Measurements from ENCODE around the gene FBXW7. TPM values are rescaled to one million over a fixed set of nuclear protein-coding genes. Genes with fewer than 3 reads are reported as not detected.

FBXW7 gene
- polyA plus RNA-seq, 1 donor from 2014 or later: 55.7 TPM

DNA sequence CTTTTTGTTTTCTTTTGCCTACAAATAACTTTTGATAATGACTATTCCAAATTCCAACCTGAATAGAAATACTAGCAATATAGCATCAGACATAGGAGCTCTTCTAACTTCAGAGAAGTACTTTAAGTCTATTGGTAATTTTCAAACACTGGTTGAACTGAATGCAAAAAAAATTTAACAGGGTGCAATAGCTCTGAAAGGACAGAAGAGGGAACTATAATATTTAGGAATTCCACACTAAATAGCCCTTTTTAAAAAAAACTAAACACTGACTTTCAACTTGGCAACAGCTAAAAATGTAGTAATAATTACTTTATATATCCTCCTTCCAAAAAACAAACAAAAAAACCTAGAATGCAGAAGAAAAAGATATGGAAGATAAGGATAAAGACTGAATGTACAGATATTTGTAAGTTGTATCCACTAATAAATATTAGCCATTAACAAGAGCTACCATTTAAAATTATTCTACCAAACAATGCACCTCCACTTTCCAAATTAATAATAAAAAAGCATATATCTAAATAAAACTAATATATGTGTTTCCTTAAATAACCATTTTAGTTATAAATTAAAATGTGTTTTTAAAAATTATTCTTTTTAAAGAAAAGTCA is 81.4 kb downstream of the FBXW7 start:
- H3F3A ChIP-seq (ENCODE audit: insufficient read depth, low read length, poor library complexity, severe bottlenecking): no peaks in the 10 kb centered on the region
- H3K36me3 ChIP-seq (ENCODE audit: insufficient read depth, low read length): no peaks in the 10 kb centered on the region
- H3K4me3 ChIP-seq (ENCODE audit: low read length): no peak overlapping the region
- H3K27ac ChIP-seq (ENCODE audit: low read length): no peak overlapping the region
- H3K9me3 ChIP-seq (ENCODE audit: low read length): no peaks in the 10 kb centered on the region
- H3K9ac ChIP-seq (ENCODE audit: low read length): no peak overlapping the region
- H3K9me2 ChIP-seq (ENCODE audit: insufficient read depth, low read length): no peaks in the 10 kb centered on the region
- peak; percentile 71 for TF ChIP-seq SMC3 (conservative IDR thresholded peaks at IDR 0.05; ENCODE audit: poor library complexity)
- no peak for TF ChIP-seq POLR2AphosphoS5 (IDR thresholded peaks at IDR 0.05)
- no peak for TF ChIP-seq REST (IDR thresholded peaks at IDR 0.05; ENCODE audit: borderline replicate concordance)
- TF ChIP-seq MXI1 (conservative IDR thresholded peaks at IDR 0.05; ENCODE audit: poor library complexity, severe bottlenecking): no peak
- TF ChIP-seq EZH2 (IDR thresholded peaks at IDR 0.05; ENCODE audit: borderline replicate concordance, insufficient read depth, low read length, poor library complexity, severe bottlenecking): no peak
- TF ChIP-seq TAF1 (IDR thresholded peaks at IDR 0.05; ENCODE audit: low read depth): no peak
- TF ChIP-seq EP300 (conservative IDR thresholded peaks at IDR 0.05; ENCODE audit: poor library complexity, severe bottlenecking): no peak
- TF ChIP-seq RAD21 (conservative IDR thresholded peaks at IDR 0.05): peak; percentile 71
- TF ChIP-seq, protein P1, sequence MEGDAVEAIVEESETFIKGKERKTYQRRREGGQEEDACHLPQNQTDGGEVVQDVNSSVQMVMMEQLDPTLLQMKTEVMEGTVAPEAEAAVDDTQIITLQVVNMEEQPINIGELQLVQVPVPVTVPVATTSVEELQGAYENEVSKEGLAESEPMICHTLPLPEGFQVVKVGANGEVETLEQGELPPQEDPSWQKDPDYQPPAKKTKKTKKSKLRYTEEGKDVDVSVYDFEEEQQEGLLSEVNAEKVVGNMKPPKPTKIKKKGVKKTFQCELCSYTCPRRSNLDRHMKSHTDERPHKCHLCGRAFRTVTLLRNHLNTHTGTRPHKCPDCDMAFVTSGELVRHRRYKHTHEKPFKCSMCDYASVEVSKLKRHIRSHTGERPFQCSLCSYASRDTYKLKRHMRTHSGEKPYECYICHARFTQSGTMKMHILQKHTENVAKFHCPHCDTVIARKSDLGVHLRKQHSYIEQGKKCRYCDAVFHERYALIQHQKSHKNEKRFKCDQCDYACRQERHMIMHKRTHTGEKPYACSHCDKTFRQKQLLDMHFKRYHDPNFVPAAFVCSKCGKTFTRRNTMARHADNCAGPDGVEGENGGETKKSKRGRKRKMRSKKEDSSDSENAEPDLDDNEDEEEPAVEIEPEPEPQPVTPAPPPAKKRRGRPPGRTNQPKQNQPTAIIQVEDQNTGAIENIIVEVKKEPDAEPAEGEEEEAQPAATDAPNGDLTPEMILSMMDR (IDR thresholded peaks at IDR 0.05; ENCODE audit: poor library complexity, severe bottlenecking): peak; percentile 65
- H2AFZ ChIP-seq (ENCODE audit: low read depth, low read length): no peak overlapping the region
- H3K79me2 ChIP-seq (replicated peaks; ENCODE audit: insufficient read depth, low read length): peaks cover 12% of the 10 kb centered on the region
- H3K4me2 ChIP-seq (ENCODE audit: low read length): no peak overlapping the region
- no peaks in the 10 kb centered on the region for H3K27me3 ChIP-seq (ENCODE audit: insufficient read depth, low read depth, low read length)
- no peaks in the 10 kb centered on the region for H4K20me1 ChIP-seq (ENCODE audit: insufficient read depth)

DNA sequence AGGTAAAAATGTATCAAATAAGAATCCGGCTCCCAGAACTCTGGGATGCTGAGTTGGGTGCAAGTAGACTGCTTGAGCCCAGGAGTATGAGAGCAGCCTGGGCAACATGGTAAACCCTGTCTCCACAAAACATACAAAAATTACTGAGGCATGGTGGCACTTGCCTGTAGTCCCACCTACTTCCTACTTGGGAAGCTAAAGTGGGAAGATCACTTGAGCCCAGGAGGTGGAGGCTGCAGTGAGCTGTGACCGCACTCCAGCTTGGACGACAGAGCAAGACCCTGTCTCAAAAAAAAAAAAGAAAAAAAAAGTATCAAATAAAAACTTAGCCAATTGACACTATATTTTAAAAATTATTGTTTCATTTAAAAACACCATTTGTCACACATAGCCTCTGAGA is 84.4 kb downstream of the FBXW7 start:
- Histone ChIP-seq H3K27me3 (ENCODE audit: insufficient read depth, low read depth, low read length) (no peaks in the 10 kb centered on the region), H3K9me3 (ENCODE audit: low read length) (no peaks in the 10 kb centered on the region), H2AFZ (ENCODE audit: low read depth, low read length) (no peak overlapping the region), H3K4me3 (ENCODE audit: low read length) (no peak overlapping the region), H3K9me2 (ENCODE audit: insufficient read depth, low read length) (no peaks in the 10 kb centered on the region), H3K36me3 (ENCODE audit: insufficient read depth, low read length) (no peaks in the 10 kb centered on the region), H3K9ac (ENCODE audit: low read length) (no peak overlapping the region), H3K4me2 (ENCODE audit: low read length) (no peak overlapping the region), H3K27ac (ENCODE audit: low read length) (no peak overlapping the region), H3F3A (ENCODE audit: insufficient read depth, low read length, poor library complexity, severe bottlenecking) (no peaks in the 10 kb centered on the region), H4K20me1 (ENCODE audit: insufficient read depth) (no peaks in the 10 kb centered on the region), H3K79me2 (replicated peaks; ENCODE audit: insufficient read depth, low read length) (peaks cover 8% of the 10 kb centered on the region)
- TF ChIP-seq EP300 (conservative IDR thresholded peaks at IDR 0.05; ENCODE audit: poor library complexity, severe bottlenecking): no peak
- TF ChIP-seq, protein P1 (IDR thresholded peaks at IDR 0.05; ENCODE audit: poor library complexity, severe bottlenecking): no peak
- no peak for TF ChIP-seq EZH2 (IDR thresholded peaks at IDR 0.05; ENCODE audit: borderline replicate concordance, insufficient read depth, low read length, poor library complexity, severe bottlenecking)
- TF ChIP-seq SMC3 (conservative IDR thresholded peaks at IDR 0.05; ENCODE audit: poor library complexity): no peak
- no peak for TF ChIP-seq POLR2AphosphoS5 (IDR thresholded peaks at IDR 0.05)
- TF ChIP-seq REST (IDR thresholded peaks at IDR 0.05; ENCODE audit: borderline replicate concordance): no peak
- no peak for TF ChIP-seq MXI1 (conservative IDR thresholded peaks at IDR 0.05; ENCODE audit: poor library complexity, severe bottlenecking)
- TF ChIP-seq RAD21 (conservative IDR thresholded peaks at IDR 0.05): no peak
- TF ChIP-seq TAF1 (IDR thresholded peaks at IDR 0.05; ENCODE audit: low read depth): no peak

Data from neural cell (in vitro differentiated cells).